OCI-LY1 (cell line): ENCODE measurements around the gene SMIM3.

Experiments used
- H2AFZ ChIP-seq: fragments of 200-600 bp; sonication (generic), shearing (Covaris generic); 2 replicates; pipeline ENCODE4 v1.6.0; 2014; ENCODE audit warnings: antibody characterized with exemption, mild to moderate bottlenecking, low read length
- H3F3A ChIP-seq: fragments of 200-600 bp; sonication (generic), shearing (Covaris generic); 2 replicates; pipeline ENCODE4 v1.6.0; 2014; ENCODE audit warnings: mild to moderate bottlenecking, antibody characterized with exemption, low read length, moderate library complexity; ENCODE audit not compliant: insufficient read depth
- H3K27ac ChIP-seq: fragments of 200-600 bp; sonication (generic); 2 replicates; pipeline ENCODE4 v1.5.1; 2014; ENCODE audit warnings: low read length, mixed run types, mild to moderate bottlenecking, low read depth; ENCODE audit not compliant: poor library complexity, severe bottlenecking
- H3K27me3 ChIP-seq: fragments of 200-600 bp; sonication (generic); 2 replicates; pipeline ENCODE4 v1.6.0; 2014; ENCODE audit warnings: antibody characterized with exemption, mild to moderate bottlenecking, low read length, moderate library complexity; ENCODE audit not compliant: insufficient read depth
- H3K36me3 ChIP-seq: fragments of 200-600 bp; sonication (generic); 2 replicates; pipeline ENCODE4 v1.6.1; 2014; ENCODE audit warnings: mild to moderate bottlenecking, antibody characterized with exemption, low read length, moderate library complexity, mixed read lengths; ENCODE audit not compliant: insufficient read depth
- H3K4me1 ChIP-seq: fragments of 200-600 bp; sonication (generic); 2 replicates; pipeline ENCODE4 v1.5.1; 2014; ENCODE audit warnings: mild to moderate bottlenecking, low read length, moderate library complexity; ENCODE audit not compliant: insufficient read depth, severe bottlenecking
- H3K4me2 ChIP-seq: fragments of 200-600 bp; sonication (generic), shearing (Covaris generic); 2 replicates; pipeline ENCODE4 v1.6.1; 2014; ENCODE audit warnings: low read length
- H3K4me3 ChIP-seq: fragments of 200-600 bp; sonication (generic); 2 replicates; pipeline ENCODE4 v1.5.1; 2014; ENCODE audit warnings: low read length, low read depth, mild to moderate bottlenecking, mixed read lengths; ENCODE audit not compliant: poor library complexity, severe bottlenecking
- H3K79me2 ChIP-seq: fragments of 200-600 bp; shearing (Covaris generic); 2 replicates; pipeline ENCODE4 v1.6.1; 2016; ENCODE audit warnings: mixed run types, low read length, mixed read lengths; ENCODE audit not compliant: insufficient read depth
- H3K9ac ChIP-seq: fragments of 200-600 bp; sonication (generic), shearing (Covaris generic); 2 replicates; pipeline ENCODE4 v1.6.1; 2014; ENCODE audit warnings: mild to moderate bottlenecking, low read length, mixed read lengths
- H3K9me2 ChIP-seq: fragments of 200-600 bp; sonication (generic), shearing (Covaris generic); 2 replicates; pipeline ENCODE4 v1.6.1; 2014; ENCODE audit warnings: low read depth, mild to moderate bottlenecking, low read length, mixed read lengths
- H3K9me3 ChIP-seq: fragments of 200-600 bp; shearing (Covaris generic); 2 replicates; pipeline ENCODE4 v1.6.1; 2014; ENCODE audit warnings: low read length, mixed read lengths
- H4K20me1 ChIP-seq: fragments of 200-600 bp; sonication (generic), shearing (Covaris generic); 2 replicates; pipeline ENCODE4 v1.6.0; 2016; ENCODE audit warnings: mild to moderate bottlenecking, low read length; ENCODE audit not compliant: insufficient read depth
- EZH2 ChIP-seq: fragments of 200-600 bp; sonication (generic), shearing (Covaris generic); IDR thresholded peaks from 2 replicates; pipeline ENCODE4 v1.8.0; 2017; ENCODE audit warnings: borderline replicate concordance, mixed run types, mild to moderate bottlenecking, antibody characterized with exemption, low read length, moderate library complexity, mixed read lengths
- TF ChIP-seq, protein P1 (sequence below): fragments of 200-600 bp; sonication (generic), shearing (Covaris generic); IDR thresholded peaks from 2 replicates; pipeline ENCODE4 v1.5.1; 2017; ENCODE audit warnings: mild to moderate bottlenecking, antibody characterized with exemption, low read length, moderate library complexity, mixed read lengths

Gene SMIM3

DNA sequence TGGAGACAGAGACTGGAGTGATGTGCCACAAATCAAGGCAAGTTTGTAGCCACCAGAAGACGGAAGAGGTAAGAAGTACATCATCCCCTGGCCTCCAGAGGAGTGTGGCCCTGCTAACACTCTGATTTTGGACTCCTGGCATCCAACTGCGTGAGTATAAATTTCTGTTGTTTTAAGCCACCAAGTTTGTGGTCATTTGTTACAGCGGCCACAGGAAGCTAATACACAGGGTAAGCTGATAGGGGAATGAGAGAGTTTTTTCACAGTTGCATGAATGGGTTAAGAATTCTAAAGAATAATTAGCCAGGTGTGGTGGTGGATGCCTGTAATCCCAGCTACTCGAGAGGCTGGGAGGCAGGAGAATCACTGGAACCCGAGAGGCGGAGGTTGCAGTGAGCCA is 25.8 kb downstream of the SMIM3 start:
- TF ChIP-seq, protein P1, sequence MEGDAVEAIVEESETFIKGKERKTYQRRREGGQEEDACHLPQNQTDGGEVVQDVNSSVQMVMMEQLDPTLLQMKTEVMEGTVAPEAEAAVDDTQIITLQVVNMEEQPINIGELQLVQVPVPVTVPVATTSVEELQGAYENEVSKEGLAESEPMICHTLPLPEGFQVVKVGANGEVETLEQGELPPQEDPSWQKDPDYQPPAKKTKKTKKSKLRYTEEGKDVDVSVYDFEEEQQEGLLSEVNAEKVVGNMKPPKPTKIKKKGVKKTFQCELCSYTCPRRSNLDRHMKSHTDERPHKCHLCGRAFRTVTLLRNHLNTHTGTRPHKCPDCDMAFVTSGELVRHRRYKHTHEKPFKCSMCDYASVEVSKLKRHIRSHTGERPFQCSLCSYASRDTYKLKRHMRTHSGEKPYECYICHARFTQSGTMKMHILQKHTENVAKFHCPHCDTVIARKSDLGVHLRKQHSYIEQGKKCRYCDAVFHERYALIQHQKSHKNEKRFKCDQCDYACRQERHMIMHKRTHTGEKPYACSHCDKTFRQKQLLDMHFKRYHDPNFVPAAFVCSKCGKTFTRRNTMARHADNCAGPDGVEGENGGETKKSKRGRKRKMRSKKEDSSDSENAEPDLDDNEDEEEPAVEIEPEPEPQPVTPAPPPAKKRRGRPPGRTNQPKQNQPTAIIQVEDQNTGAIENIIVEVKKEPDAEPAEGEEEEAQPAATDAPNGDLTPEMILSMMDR, result no peak
- no peak for TF ChIP-seq EZH2
- no peaks in the 10 kb centered on the region for H3F3A ChIP-seq
- H3K27ac ChIP-seq, result no peak overlapping the region
- H3K27me3 ChIP-seq, result no peaks in the 10 kb centered on the region
- H3K4me1 ChIP-seq, result peaks cover 5% of the 10 kb centered on the region
- no peak overlapping the region for H2AFZ ChIP-seq
- H3K36me3 ChIP-seq, result no peaks in the 10 kb centered on the region
- no peak overlapping the region for H3K4me2 ChIP-seq
- no peaks in the 10 kb centered on the region for H3K79me2 ChIP-seq
- no peaks in the 10 kb centered on the region for H3K9me2 ChIP-seq
- no peaks in the 10 kb centered on the region for H3K9me3 ChIP-seq
- H3K9ac ChIP-seq, result no peak overlapping the region
- H4K20me1 ChIP-seq, result no peaks in the 10 kb centered on the region
- H3K4me3 ChIP-seq, result no peak overlapping the region

DNA sequence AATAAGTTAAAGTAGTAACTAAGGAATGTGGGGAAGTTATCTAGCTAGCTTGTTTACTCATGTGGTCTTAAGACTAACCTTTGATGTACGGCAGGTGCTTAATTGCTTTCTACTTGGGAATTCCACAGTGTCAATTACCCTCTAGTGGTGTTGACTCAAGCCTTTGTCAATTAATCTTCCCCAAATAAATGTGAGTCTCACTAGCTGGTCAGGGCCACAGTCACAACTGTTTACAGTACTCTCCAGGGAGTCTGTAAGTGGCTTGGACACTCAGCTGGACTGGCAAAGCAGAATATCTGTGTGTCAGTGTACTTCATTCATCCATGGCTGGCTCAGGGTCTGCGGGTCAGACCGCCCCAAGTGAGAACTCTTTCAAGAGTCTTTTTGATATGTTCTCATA is 30.8 kb downstream of the SMIM3 start:
- Histone ChIP-seq H4K20me1 (no peaks in the 10 kb centered on the region), H3K27me3 (no peaks in the 10 kb centered on the region), H3K36me3 (no peaks in the 10 kb centered on the region), H3F3A (no peaks in the 10 kb centered on the region), H2AFZ (no peak overlapping the region), H3K79me2 (no peaks in the 10 kb centered on the region), H3K4me2 (no peak overlapping the region), H3K9me3 (no peaks in the 10 kb centered on the region), H3K9ac (no peak overlapping the region), H3K4me3 (no peak overlapping the region), H3K9me2 (no peaks in the 10 kb centered on the region), H3K4me1 (no peaks in the 10 kb centered on the region), H3K27ac (no peak overlapping the region)
- TF ChIP-seq, protein P1, result no peak
- no peak for TF ChIP-seq EZH2

DNA sequence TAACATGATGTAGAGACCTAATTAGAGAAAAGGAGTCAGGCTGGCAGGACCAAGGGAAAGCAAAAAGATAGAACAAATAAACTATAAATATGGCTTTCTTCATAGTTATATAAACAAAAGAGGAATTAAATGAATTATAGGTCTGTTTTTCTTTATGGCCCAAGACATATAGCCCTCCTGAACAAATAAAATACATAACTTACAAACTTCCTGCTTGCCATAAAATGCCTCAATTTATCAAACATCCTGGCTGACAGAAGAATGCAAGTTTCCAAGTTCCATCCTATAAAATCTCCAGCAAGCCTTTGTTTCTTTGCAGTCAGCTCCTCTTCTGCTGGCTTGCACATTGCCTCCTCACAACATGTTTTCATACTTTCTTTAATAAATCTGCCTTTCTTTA is 36.5 kb downstream of the SMIM3 start:
- Histone ChIP-seq H2AFZ (no peak overlapping the region), H3K4me3 (no peak overlapping the region), H4K20me1 (no peaks in the 10 kb centered on the region), H3K79me2 (no peaks in the 10 kb centered on the region), H3K27me3 (no peaks in the 10 kb centered on the region), H3F3A (no peaks in the 10 kb centered on the region), H3K4me2 (no peak overlapping the region), H3K27ac (no peak overlapping the region), H3K36me3 (no peaks in the 10 kb centered on the region), H3K4me1 (no peaks in the 10 kb centered on the region), H3K9ac (no peak overlapping the region), H3K9me3 (no peaks in the 10 kb centered on the region), H3K9me2 (no peaks in the 10 kb centered on the region)
- no peak for TF ChIP-seq EZH2
- TF ChIP-seq, protein P1, result no peak
